Head of caudate nucleus (tissue), 42 donors: ENCODE data around the gene ADCY1.
"Not testable (repeated sequence)": the region's sequence is repeated elsewhere in the genome, so short reads cannot be mapped to it uniquely, and the experiment has no call there.

Source experiments
- DNase-seq, 42 donors: peaks; one replicate each; pipeline versions ENCODE4 v3.0.0 to v3.0.0-alpha.2; 2020 to 2021; ENCODE audit warnings: mixed read lengths in 7 of 42
- intact Hi-C: fragments of 100-400 bp; cut with DNase I; formaldehyde crosslinking; loops from one replicate; pipeline ENCODE4 v1.15.0; 2022

The ADCY1 gene

DNA sequence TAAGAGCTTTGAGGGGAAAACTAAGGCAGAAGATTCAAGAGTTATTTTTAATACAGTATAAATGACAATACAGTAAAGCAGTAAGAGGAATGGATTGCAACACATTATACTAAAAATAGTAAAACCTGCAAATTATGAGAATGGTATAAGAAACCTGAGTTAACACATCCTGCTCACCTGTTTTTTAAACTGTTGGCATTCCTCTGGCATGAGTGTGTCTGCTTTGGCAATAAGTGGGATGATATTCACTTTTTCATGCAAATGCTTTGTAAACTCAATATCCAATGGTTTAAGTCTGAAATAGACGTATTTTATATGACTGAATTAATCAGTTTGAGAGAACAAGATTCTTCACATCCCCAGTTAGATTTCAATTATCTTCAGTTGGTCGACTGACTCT lies 177.2 kb downstream of the ADCY1 start:
- DNase-seq, intact Hi-C loops: not testable (repeated sequence)

DNA sequence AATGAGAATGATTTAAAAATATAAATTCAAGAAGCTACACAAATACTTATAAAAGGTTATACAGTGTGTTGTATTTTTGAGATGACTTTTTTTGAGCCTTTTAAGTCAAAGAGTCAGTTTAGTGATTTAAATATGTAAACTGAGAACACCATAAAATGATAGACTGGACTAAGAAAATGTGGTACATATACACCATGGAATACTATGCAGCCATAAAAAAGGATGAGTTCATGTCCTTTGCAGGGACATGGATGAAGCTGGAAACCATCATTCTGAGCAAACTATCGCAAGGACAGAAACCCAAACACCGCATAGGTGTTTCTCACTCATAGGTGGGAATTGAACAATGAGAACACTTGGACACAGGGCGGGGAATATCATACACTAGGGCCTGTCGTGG lies 182.2 kb downstream of the ADCY1 start:
- intact Hi-C loops, DNase-seq: not testable (repeated sequence)

DNA sequence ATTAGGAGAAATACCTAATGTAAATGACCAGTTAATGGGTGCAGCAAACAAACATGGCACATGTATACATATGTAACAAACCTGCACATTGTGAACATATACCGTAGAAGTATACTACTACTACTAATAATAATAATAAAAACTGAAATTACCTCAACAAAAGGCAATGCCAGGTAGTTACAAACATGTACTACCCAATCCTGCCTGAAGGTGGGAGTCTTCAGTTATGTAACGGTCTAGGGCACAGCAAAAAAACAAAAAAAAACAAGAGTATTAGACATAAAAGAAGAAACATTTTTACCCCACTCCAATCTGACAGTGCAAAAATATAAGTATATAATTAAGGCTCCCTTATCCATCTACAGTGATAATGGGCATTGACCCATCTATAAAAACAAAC lies 182.6 kb downstream of the ADCY1 start:
- DNase-seq, intact Hi-C loops: not testable (repeated sequence)

DNA sequence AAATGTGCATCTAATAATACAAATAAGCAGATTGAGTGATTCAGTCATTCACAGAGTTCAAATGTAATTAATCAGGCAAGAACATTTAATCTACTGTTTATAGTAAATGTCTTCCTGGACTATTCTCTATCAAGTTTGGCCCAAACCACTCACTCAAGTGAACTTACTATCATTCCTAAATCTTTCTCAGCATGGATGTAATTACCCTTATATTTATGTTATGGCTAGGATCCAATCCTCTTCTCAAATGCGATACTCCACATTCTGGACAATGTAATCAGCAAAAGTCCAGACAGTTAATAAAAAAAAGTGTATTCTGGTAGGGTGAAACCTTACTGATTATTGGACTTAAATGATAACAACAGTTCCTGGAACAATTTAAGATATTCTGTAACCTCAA lies 185.3 kb downstream of the ADCY1 start:
- intact Hi-C loops, DNase-seq: not testable (repeated sequence)

DNA sequence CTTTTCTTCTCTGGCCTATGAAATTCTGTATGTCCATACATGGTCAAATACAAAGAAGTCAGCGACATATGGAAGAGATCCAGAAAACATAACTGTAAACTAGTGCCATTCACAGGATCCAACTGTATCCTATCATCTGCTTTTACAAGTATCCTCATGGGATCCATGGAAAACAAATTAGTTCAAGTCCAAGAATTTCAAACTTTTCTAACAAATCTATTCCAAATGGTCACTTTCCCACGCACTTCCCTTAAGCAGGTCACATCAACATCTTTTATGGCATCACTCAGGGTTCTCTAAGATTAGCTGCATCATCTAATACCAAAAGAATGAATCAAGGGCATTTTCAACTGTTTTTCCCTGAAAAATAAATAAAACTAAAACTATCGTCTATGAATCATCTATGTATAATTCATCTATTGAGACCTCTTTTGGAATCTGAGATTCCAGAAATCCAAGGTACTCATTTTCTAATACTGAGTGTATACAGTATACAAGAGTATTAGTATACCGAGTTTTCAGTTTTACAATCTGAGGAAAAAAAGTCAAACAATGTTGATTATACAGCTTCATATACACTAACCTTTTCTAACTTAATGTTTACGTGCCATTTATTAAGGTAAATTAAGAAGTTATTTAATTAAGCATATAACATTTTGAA lies 187.5 kb downstream of the ADCY1 start:
- DNase-seq, intact Hi-C loops: not testable (repeated sequence)

DNA sequence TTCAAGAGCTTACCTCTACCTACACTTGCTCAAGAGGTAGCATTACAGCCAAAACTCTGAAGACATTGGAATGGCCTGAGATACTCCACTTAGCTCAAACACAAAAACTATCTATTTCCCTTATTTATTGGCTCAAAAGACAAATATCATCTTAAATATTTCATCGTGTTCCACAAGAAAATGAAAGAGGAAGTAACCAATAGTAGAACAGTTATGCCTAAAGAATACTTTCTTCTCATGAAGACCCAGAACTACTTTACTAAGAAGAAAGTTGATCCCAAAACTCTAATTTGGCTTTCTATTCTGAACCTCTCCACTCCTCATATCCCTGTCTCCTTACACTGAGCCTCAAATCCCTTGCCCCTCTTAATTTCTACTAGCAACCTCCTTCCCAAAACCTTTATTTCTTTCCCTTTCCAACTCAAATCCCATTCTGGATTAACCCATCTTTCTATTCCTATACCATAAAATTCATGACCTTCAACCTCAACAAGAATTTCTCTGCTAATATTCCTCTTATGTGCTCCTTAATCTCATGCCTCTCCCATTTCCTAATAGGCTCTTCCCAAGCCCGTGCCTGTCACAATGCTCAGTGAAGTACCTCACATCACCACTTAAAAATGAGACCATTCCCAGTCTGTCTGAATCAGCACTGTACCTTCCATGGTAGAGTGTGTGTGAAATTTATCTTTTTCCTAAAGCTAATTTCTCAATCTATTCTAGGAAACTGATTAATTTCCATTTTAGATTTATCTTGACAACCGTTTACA lies 188.2 kb downstream of the ADCY1 start:
- DNase-seq, intact Hi-C loops: not testable (repeated sequence)

DNA sequence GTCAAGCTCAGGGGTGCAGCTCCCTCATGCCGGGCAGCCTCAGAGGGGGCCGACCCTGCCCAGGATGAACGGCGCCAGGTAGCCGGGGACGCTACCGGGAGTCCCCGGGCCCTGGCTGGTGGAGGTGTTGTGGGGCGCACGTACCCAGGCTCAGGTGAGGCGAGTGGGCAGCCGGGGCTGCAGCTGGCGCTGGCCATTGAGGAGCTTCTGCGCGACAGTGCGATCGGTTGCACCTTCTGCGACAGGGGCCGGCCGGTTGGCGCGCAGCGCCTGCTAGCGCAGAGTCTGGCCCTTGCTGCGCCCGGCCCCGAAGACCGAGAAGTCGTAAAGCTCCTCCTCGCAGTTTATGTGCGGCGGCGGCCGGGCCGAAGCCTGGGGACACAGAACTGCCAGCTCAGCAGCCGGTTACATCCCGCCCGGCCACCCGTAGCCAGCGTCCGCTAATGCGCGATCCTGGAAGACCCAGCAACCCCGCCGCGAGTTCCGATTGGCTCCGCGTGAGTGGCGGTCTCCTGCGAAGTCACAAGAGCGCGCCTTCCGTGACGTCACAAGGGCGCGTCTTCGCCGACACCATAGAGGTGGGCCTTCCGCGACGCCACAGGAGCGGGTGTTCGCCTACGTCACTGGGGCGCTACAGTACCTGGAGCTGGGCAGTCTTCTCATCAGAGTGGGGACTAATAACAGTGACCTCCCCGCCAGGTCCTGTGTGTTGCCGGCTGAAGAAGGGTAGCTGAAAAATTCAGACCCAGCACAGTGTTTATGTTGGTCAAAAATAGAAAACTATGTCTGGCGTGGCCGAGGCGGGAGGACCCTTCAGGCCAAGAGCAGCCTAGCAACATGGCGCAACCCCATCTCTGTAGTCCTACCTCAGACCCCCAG lies 194.6 kb downstream of the ADCY1 start:
- DNase-seq, result peak; percentile 96 to 99 (median 98)
- intact Hi-C loops, result not testable (repeated sequence)

DNA sequence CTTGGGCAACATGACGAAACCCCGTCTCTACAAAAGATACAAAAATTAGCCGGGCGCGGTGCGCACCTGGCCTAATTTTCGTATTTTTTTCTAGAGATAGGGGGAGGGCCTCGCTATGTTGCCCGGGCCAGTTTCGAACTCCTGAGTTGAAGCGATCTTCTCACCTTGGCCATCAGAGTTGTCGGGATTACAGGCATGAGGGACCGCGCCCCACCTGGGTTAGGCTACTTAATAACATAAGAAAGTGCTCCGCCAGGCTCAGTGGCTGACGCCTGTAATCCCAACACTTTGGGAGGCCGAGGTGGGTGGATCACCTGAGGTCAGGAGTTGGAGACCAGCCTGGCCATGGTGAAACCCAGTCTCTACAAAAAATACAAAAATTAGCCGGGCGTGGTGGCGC lies 195.5 kb downstream of the ADCY1 start:
- intact Hi-C loops, result not testable (repeated sequence)
- DNase-seq, result peak in 7 of 42 donors; percentile 3 to 45 (median 22)
